22Rv1 (cell line): ENCODE measurements around the gene ALDH7A1.

ENCODE experiments used
- H3K27ac ChIP-seq: fragments of 450-650 bp; 2 replicates; pipeline ENCODE4 v1.5.1; 2017
- ZFX ChIP-seq: fragments of 450-650 bp; IDR thresholded peaks from 2 replicates; pipeline ENCODE4 v1.6.1; 2017; ENCODE audit warnings: antibody characterized with exemption, borderline replicate concordance
- TF ChIP-seq, protein P1 (sequence below): fragments of 450-650 bp; IDR thresholded peaks from 2 replicates; pipeline ENCODE4 v1.5.1; 2017; ENCODE audit warnings: mild to moderate bottlenecking

ALDH7A1 gene

DNA sequence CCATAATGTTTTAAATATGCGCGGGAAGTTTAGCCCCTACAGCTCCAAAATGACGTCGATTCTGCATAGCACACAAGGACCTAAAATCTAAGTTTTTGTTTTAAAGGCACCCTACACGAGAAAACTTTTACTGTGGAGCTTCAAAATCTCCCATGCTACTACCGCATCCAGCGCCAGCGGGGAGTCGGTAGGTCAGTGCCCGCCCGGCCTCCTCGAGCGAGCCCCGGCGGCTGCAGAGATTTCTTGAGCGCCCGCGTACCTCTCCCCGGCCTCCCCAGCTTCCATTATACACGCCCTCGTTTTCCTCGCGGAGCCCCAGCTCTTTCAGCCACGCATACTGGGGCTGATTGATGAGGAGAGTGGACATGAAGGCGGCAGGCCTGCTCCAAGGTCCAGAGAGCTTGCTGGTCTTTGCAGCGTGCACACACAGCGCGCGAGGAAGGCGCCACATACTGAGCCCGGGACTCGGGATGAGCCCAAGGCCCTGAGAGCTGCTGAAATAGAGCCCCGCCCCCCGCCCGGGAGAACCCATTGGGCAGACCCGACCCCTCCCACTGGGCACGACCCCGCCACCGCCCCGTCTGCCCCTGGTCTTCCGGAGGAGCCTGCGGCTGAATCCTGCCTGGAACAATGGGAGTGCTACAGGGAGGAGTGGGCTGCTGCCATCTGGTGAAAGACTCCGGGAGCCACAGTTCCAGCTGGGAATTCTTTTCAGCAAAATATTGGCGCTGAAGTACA is at the start of gene ALDH7A1:
ALDH7A1 (minus strand) TSS at position 472 of the 738 bp plus-strand sequence; CDS start at position 451, 21 bp downstream.
- TF ChIP-seq ZFX, result no peak
- TF ChIP-seq, protein P1, sequence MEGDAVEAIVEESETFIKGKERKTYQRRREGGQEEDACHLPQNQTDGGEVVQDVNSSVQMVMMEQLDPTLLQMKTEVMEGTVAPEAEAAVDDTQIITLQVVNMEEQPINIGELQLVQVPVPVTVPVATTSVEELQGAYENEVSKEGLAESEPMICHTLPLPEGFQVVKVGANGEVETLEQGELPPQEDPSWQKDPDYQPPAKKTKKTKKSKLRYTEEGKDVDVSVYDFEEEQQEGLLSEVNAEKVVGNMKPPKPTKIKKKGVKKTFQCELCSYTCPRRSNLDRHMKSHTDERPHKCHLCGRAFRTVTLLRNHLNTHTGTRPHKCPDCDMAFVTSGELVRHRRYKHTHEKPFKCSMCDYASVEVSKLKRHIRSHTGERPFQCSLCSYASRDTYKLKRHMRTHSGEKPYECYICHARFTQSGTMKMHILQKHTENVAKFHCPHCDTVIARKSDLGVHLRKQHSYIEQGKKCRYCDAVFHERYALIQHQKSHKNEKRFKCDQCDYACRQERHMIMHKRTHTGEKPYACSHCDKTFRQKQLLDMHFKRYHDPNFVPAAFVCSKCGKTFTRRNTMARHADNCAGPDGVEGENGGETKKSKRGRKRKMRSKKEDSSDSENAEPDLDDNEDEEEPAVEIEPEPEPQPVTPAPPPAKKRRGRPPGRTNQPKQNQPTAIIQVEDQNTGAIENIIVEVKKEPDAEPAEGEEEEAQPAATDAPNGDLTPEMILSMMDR, result peak; percentile 79
- peak within 1 kb of the TSS; percentile 68 for H3K27ac ChIP-seq

- no peak overlapping the region for H3K27ac ChIP-seq
- TF ChIP-seq ZFX, result no peak
- TF ChIP-seq, protein P1, result no peak
Observed at GRCh38 chr5:126641387-126641786, 46.4 kb upstream of the ALDH7A1 start.

GRCh38 chr5:126640866-126641265 is 45.8 kb upstream of the ALDH7A1 start:
- TF ChIP-seq, protein P1, result no peak
- no peak for TF ChIP-seq ZFX
- H3K27ac ChIP-seq, result no peak overlapping the region

DNA sequence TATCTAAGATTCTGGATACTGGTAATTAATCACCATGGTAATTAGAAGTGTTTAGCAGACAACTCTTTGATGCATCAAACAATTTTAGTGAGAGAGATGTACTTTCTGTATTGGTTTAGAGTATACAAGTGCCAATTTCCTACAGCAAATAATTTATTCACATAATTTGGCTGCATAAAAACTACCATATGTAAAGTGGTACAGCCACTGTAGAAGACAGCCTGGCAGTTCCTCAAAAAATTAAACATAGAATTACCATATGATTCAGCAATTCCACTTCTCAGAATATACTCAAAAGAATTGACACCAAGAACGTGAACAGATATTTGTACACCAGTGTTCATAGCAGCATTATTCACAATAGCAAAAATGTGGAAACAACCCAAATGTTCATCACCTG is 41.9 kb upstream of the ALDH7A1 start:
- no peak overlapping the region for H3K27ac ChIP-seq
- no peak for TF ChIP-seq ZFX
- TF ChIP-seq, protein P1, result no peak

- no peak overlapping the region for H3K27ac ChIP-seq
- TF ChIP-seq, protein P1, result no peak
- TF ChIP-seq ZFX, result no peak
Observed at GRCh38 chr5:126635585-126635984, 40.6 kb upstream of the ALDH7A1 start.

- TF ChIP-seq, protein P1, result no peak
- TF ChIP-seq ZFX, result no peak
- no peak overlapping the region for H3K27ac ChIP-seq
Observed at GRCh38 chr5:126633552-126633951, 38.5 kb upstream of the ALDH7A1 start.

- no peak overlapping the region for H3K27ac ChIP-seq
- no peak for TF ChIP-seq ZFX
- TF ChIP-seq, protein P1, result no peak
Observed at GRCh38 chr5:126631920-126632319, 36.9 kb upstream of the ALDH7A1 start.
